ENCODE data around the gene PHF19.

PHF19 gene

DNA sequence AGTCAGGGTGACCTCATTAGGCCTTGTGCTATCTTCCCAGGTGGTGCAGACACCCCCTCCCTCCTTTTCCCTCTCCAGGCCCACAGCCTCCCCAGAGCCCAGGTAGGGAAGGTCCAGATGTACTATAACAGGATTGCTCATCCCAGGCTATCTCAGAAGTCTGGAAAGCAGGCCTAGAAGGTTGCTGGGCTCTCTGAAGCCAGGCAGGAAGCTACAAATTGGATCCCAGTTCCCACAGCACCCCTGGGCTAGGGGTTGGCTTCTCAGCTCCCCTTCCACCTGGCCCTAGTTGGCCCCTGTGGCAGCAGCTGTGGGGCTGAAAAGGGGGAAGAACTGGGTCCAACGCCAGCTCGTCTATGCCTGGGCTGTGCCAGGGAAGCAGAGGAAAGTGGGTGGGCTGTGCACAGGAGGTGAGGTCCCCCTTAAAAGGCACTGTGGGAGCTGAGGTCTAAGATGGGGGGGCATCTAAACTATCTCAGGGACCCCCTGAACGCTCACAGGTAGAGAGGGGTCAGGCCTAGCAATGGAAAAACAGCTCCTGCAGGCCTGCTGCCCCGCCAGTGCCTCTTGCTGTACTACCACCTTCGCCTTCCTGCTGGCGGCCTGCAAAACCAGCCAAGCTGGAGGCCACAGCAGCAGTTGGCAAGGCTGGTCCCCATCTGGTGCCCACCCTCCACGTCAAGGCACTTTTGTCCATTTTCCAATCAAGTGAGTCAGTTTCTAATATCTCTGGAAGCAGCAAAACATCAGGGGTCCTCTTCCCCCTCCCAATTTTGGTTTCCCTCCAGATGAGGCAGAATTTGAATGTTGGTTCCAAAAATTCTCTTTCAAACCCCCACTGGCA lies 20.9 kb downstream of the PHF19 start:
- Histone ChIP-seq H3K36me3 (ENCODE audit: low read depth) (peaks cover 38% of the 10 kb centered on the region), H3K27ac (ENCODE audit: poor library complexity, severe bottlenecking) (no peak overlapping the region), H3K4me3 (ENCODE audit: severe bottlenecking) (no peak overlapping the region), H3K9me3 (ENCODE audit: severe bottlenecking) (no peaks in the 10 kb centered on the region), H3K27me3 (ENCODE audit: insufficient read depth, poor library complexity, severe bottlenecking) (no peaks in the 10 kb centered on the region), H3K4me1 (ENCODE audit: insufficient read depth, poor library complexity, severe bottlenecking) (no peaks in the 10 kb centered on the region)
- DNase-seq (ENCODE audit: low spot score) (no peak), ATAC-seq (ENCODE audit: low read depth) (no peak)
- TF ChIP-seq, protein P1, sequence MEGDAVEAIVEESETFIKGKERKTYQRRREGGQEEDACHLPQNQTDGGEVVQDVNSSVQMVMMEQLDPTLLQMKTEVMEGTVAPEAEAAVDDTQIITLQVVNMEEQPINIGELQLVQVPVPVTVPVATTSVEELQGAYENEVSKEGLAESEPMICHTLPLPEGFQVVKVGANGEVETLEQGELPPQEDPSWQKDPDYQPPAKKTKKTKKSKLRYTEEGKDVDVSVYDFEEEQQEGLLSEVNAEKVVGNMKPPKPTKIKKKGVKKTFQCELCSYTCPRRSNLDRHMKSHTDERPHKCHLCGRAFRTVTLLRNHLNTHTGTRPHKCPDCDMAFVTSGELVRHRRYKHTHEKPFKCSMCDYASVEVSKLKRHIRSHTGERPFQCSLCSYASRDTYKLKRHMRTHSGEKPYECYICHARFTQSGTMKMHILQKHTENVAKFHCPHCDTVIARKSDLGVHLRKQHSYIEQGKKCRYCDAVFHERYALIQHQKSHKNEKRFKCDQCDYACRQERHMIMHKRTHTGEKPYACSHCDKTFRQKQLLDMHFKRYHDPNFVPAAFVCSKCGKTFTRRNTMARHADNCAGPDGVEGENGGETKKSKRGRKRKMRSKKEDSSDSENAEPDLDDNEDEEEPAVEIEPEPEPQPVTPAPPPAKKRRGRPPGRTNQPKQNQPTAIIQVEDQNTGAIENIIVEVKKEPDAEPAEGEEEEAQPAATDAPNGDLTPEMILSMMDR (IDR thresholded peaks at IDR 0.05; ENCODE audit: poor library complexity, severe bottlenecking) = no peak

DNA sequence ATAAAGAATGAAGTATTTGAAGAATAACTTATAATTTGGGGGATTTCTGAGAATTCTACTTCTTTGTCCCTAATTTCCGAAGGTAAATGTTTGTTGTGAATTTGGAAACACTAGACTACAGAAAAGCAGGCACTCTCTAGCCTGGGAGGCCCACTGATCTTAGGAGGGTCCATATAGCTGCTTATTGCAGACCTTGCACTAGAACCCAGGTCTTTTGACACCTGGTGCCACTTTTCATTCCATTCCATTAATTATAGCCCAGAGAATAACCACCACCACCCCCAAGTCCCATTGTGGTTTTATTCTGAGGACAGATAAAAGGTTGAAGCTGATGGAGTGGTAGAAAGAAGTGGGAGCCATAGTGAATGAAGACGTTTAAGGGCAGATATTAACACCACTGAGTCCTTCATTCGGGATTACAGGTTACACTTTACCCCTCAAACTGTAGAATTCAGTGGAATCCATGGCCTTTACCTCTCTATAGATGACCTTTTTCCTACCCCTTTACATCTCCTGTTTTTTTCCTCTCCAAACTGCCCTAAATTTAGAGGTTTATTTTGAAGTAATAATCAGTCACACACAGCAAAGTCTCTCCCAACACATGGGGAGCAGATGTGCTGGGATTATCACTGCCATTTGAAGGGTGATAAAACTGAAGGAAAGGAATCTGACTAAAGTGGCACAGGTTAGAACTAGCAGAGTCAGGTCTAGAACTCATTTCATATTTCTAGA lies 22.2 kb downstream of the PHF19 start:
- peaks cover 25% of the 10 kb centered on the region for H3K36me3 ChIP-seq (ENCODE audit: low read depth)

DNA sequence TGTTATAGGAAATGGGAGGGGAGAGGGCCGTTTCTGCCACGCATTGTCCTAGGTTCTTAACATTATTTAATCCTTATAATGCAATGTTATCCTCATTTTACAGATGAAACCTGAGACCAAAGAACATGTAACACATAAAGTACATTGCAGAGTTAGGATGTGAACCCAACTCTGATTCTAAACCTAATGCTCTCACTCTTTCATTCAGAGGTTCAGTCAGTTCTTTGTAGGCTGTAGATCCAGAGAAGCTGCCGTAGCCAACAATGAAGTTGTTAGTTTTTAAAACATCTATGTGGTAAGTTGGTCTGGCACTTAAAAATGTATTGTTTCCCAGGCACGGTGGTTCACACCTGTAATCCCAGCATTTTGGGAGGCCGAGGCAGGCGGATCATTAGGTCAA lies 23.8 kb downstream of the PHF19 start:
- DNase-seq (ENCODE audit: low spot score) (no peak), ATAC-seq (ENCODE audit: low read depth) (no peak)
- no peak overlapping the region for H3K4me3 ChIP-seq (ENCODE audit: severe bottlenecking)
- no peaks in the 10 kb centered on the region for H3K4me1 ChIP-seq (ENCODE audit: insufficient read depth, poor library complexity, severe bottlenecking)
- H3K27ac ChIP-seq (ENCODE audit: poor library complexity, severe bottlenecking) = no peak overlapping the region
- H3K36me3 ChIP-seq (ENCODE audit: low read depth) = peaks cover 14% of the 10 kb centered on the region
- no peaks in the 10 kb centered on the region for H3K27me3 ChIP-seq (ENCODE audit: insufficient read depth, poor library complexity, severe bottlenecking)
- H3K9me3 ChIP-seq (ENCODE audit: severe bottlenecking) = no peaks in the 10 kb centered on the region
- TF ChIP-seq, protein P1 (IDR thresholded peaks at IDR 0.05; ENCODE audit: poor library complexity, severe bottlenecking) = no peak

More for the DNA sequence above, 22.2 kb downstream of the PHF19 start:
- DNase-seq (ENCODE audit: low spot score) = no peak
- TF ChIP-seq, protein P1 (IDR thresholded peaks at IDR 0.05; ENCODE audit: poor library complexity, severe bottlenecking) = no peak
- no peak for ATAC-seq (ENCODE audit: low read depth)
- Histone ChIP-seq H3K27me3 (ENCODE audit: insufficient read depth, poor library complexity, severe bottlenecking) (no peaks in the 10 kb centered on the region), H3K9me3 (ENCODE audit: severe bottlenecking) (no peaks in the 10 kb centered on the region), H3K27ac (ENCODE audit: poor library complexity, severe bottlenecking) (no peak overlapping the region), H3K4me1 (ENCODE audit: insufficient read depth, poor library complexity, severe bottlenecking) (no peaks in the 10 kb centered on the region), H3K4me3 (ENCODE audit: severe bottlenecking) (no peak overlapping the region)

DNA sequence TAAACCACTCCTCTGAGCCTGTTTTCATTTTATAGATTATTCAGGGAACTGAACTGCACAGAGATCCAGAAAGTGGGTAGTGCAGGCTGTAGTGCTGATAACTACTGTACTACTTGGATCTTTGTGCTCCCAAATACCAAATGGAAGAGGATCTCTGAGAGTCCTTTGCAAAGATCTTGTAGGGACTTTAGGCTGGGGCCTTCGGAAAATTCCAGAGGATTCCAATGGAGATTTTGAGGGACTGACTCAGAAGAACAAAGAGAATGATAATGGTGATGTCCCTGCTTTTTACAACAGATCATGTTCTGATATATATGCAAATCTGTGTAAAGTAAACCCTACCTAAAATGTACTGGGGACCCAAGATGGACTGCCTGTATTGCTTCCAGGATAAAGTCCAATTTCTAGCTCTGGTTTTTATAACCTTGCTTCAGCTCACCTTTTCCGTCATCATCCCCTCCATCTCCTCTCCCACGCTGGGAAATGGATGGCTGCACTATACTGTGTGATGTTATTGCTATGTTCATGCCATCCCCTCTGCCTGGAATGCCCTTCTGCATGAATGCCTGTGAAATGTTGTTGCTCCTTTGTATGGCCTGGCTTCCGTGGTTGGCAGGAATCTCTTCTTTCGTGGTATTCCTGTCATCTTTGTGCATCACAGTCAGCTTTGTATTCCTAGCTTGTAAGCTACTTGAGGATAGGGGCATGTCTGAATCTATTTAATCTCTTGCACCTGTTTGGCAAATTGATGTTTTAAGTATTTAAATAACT lies 24.6 kb downstream of the PHF19 start:
- no peak overlapping the region for H3K4me3 ChIP-seq (ENCODE audit: severe bottlenecking)
- TF ChIP-seq, protein P1 (IDR thresholded peaks at IDR 0.05; ENCODE audit: poor library complexity, severe bottlenecking) = no peak
- H3K9me3 ChIP-seq (ENCODE audit: severe bottlenecking) = no peaks in the 10 kb centered on the region
- ATAC-seq (ENCODE audit: low read depth) = no peak
- H3K36me3 ChIP-seq (ENCODE audit: low read depth) = peaks cover 7% of the 10 kb centered on the region; the same call in 1 of the 2 replicates
- H3K4me1 ChIP-seq (ENCODE audit: insufficient read depth, poor library complexity, severe bottlenecking) = no peaks in the 10 kb centered on the region
- DNase-seq (ENCODE audit: low spot score) = no peak
- no peaks in the 10 kb centered on the region for H3K27me3 ChIP-seq (ENCODE audit: insufficient read depth, poor library complexity, severe bottlenecking)
- no peak overlapping the region for H3K27ac ChIP-seq (ENCODE audit: poor library complexity, severe bottlenecking)
